ENCODE data around the gene LRP8.

Gene LRP8

GRCh38 chr1:53369761-53370160, 41.9 kb upstream of the LRP8 start:
- no peak for TF ChIP-seq Cebpa-rat (IDR thresholded peaks at IDR 0.05)
- no peaks in the 10 kb centered on the region for H3K36me3 ChIP-seq
- no peak overlapping the region for H3K4me3 ChIP-seq
- no peaks in the 10 kb centered on the region for H3K9me3 ChIP-seq
- H3K4me1 ChIP-seq: peaks cover 70% of the 10 kb centered on the region
- peak overlapping the region; percentile 63 for H3K27ac ChIP-seq
- no peaks in the 10 kb centered on the region for H4K20me1 ChIP-seq
- no peak overlapping the region for H3K9ac ChIP-seq
- H3K27me3 ChIP-seq: no peaks in the 10 kb centered on the region
- peak overlapping the region; percentile 76 for H3K4me2 ChIP-seq

- no peak for TF ChIP-seq Cebpa-rat (IDR thresholded peaks at IDR 0.05)
- Histone ChIP-seq H3K27me3 (no peaks in the 10 kb centered on the region), H3K27ac (peak overlapping the region; percentile 83), H3K9ac (peak overlapping the region; percentile 57; the same call in 1 of the 2 replicates), H3K9me3 (no peaks in the 10 kb centered on the region), H3K4me3 (no peak overlapping the region), H3K4me2 (peak overlapping the region; percentile 76), H3K4me1 (peaks cover 65% of the 10 kb centered on the region), H4K20me1 (no peaks in the 10 kb centered on the region), H3K36me3 (no peaks in the 10 kb centered on the region)
These were observed 41.3 kb upstream of the LRP8 start for GRCh38 chr1:53369034-53369750.

GRCh38 chr1:53368314-53369033, 40.6 kb upstream of the LRP8 start:
- Histone ChIP-seq H3K4me1 (peaks cover 65% of the 10 kb centered on the region), H3K4me3 (no peak overlapping the region), H4K20me1 (no peaks in the 10 kb centered on the region), H3K4me2 (peak overlapping the region; percentile 76), H3K9me3 (no peaks in the 10 kb centered on the region), H3K27ac (peak overlapping the region; percentile 83), H3K36me3 (no peaks in the 10 kb centered on the region), H3K27me3 (no peaks in the 10 kb centered on the region), H3K9ac (peak overlapping the region; percentile 57; the same call in 1 of the 2 replicates)
- TF ChIP-seq Cebpa-rat (IDR thresholded peaks at IDR 0.05): no peak

GRCh38 chr1:53367503-53368313, 39.8 kb upstream of the LRP8 start:
- no peak for TF ChIP-seq Cebpa-rat (IDR thresholded peaks at IDR 0.05)
- Histone ChIP-seq H3K9me3 (no peaks in the 10 kb centered on the region), H3K36me3 (no peaks in the 10 kb centered on the region), H3K4me3 (peak overlapping the region; percentile 56), H4K20me1 (no peaks in the 10 kb centered on the region), H3K27ac (peak overlapping the region; percentile 83), H3K4me2 (peak overlapping the region; percentile 76), H3K9ac (peak overlapping the region; percentile 61), H3K27me3 (no peaks in the 10 kb centered on the region), H3K4me1 (peaks cover 72% of the 10 kb centered on the region)

- Histone ChIP-seq H4K20me1 (no peaks in the 10 kb centered on the region), H3K9me3 (no peaks in the 10 kb centered on the region), H3K4me2 (peak overlapping the region; percentile 76), H3K27ac (peak overlapping the region; percentile 83), H3K9ac (peak overlapping the region; percentile 61; the same call in 1 of the 2 replicates), H3K4me3 (peak overlapping the region; percentile 56), H3K36me3 (no peaks in the 10 kb centered on the region), H3K4me1 (peaks cover 73% of the 10 kb centered on the region), H3K27me3 (no peaks in the 10 kb centered on the region)
- TF ChIP-seq Cebpa-rat (IDR thresholded peaks at IDR 0.05): no peak
These were observed 39.1 kb upstream of the LRP8 start for GRCh38 chr1:53366901-53367502.

GRCh38 chr1:53365437-53366063, 37.7 kb upstream of the LRP8 start:
- peak overlapping the region; percentile 51 for H3K4me2 ChIP-seq

GRCh38 chr1:53362851-53363642, 35.2 kb upstream of the LRP8 start:
- Histone ChIP-seq H3K4me3 (no peak overlapping the region), H3K9me3 (no peaks in the 10 kb centered on the region), H3K4me1 (peaks cover 49% of the 10 kb centered on the region), H4K20me1 (no peaks in the 10 kb centered on the region), H3K4me2 (peak overlapping the region; percentile 45), H3K27me3 (no peaks in the 10 kb centered on the region), H3K27ac (no peak overlapping the region), H3K9ac (no peak overlapping the region), H3K36me3 (no peaks in the 10 kb centered on the region)
- no peak for TF ChIP-seq Cebpa-rat (IDR thresholded peaks at IDR 0.05)

More at GRCh38 chr1:53365437-53366063, 37.7 kb upstream of the LRP8 start:
- Histone ChIP-seq H3K4me3 (no peak overlapping the region), H3K4me1 (peaks cover 75% of the 10 kb centered on the region), H3K9ac (no peak overlapping the region), H3K9me3 (no peaks in the 10 kb centered on the region), H3K27me3 (no peaks in the 10 kb centered on the region), H3K27ac (no peak overlapping the region), H3K36me3 (no peaks in the 10 kb centered on the region), H4K20me1 (no peaks in the 10 kb centered on the region)
- no peak for TF ChIP-seq Cebpa-rat (IDR thresholded peaks at IDR 0.05)

GRCh38 chr1:53362270-53362669, 34.4 kb upstream of the LRP8 start:
- H4K20me1 ChIP-seq: no peaks in the 10 kb centered on the region
- H3K9ac ChIP-seq: no peak overlapping the region
- H3K4me3 ChIP-seq: no peak overlapping the region
- H3K9me3 ChIP-seq: no peaks in the 10 kb centered on the region
- no peak for TF ChIP-seq Cebpa-rat (IDR thresholded peaks at IDR 0.05)
- H3K4me2 ChIP-seq: no peak overlapping the region
- H3K36me3 ChIP-seq: no peaks in the 10 kb centered on the region
- no peak overlapping the region for H3K27ac ChIP-seq
- H3K4me1 ChIP-seq: peaks cover 42% of the 10 kb centered on the region
- H3K27me3 ChIP-seq: no peaks in the 10 kb centered on the region
